Caco-2 (cell line): ENCODE results near the gene APBB1IP. TPM values are rescaled to one million over a fixed set of nuclear protein-coding genes. Genes with fewer than 3 reads are reported as not detected.

Experiments
- BruUV-seq: library from RNA; stranded (reverse); fragments of 400-500 nt; replicated peaks from 2 replicates; lab custom pipeline; 2021; lab: Mats Ljungman, UMichigan
- CTCF ChIA-PET: fragments of 300-600 bp; sonication (Branson Sonifier 250); formaldehyde crosslinking; loops from one replicate; lab custom pipeline; 2022; ENCODE audit warnings: antibody characterized with exemption; lab: Charles Lee
- POLR2A ChIA-PET: fragments of 300-600 bp; sonication (Branson Sonifier 250); formaldehyde crosslinking; loops from one replicate; lab custom pipeline; 2022; ENCODE audit warnings: antibody characterized with exemption; lab: Charles Lee
- DNase-seq, 2 experiments: peaks; one replicate each; pipeline versions ENCODE4 v3.0.0 to v3.0.0-alpha.2; 2020 to 2022
- H3K27me3 ChIP-seq: replicated peaks from 2 replicates; pipeline ENCODE4 v1.6.0; 2011; ENCODE audit warnings: low read length; ENCODE audit not compliant: control insufficient read depth, insufficient read depth
- H3K36me3 ChIP-seq: 2 replicates; pipeline ENCODE4 v1.5.1; 2011; ENCODE audit warnings: low read length; ENCODE audit not compliant: control insufficient read depth, insufficient read depth
- H3K4me1 ChIP-seq: fragments of 250-450 bp; sonication (Bioruptor Pico); 2 replicates; pipeline ENCODE4 v1.5.1; 2020; ENCODE audit warnings: mild to moderate bottlenecking
- H3K4me3 ChIP-seq: 2 replicates; pipeline ENCODE4 v1.5.1; 2011; ENCODE audit warnings: low read depth, mild to moderate bottlenecking, control low read depth, low read length
- H3K9me3 ChIP-seq: fragments of 250-450 bp; sonication (Bioruptor Pico); 2 replicates; pipeline ENCODE4 v1.5.1; 2020; ENCODE audit warnings: mild to moderate bottlenecking, moderate library complexity
- H3K27ac Mint-ChIP-seq: one replicate; pipeline ENCODE4 v1.8.0; 2022; ENCODE audit warnings: mixed read lengths; ENCODE audit not compliant: unreplicated experiment
- H3K27me3 Mint-ChIP-seq: one replicate; pipeline ENCODE4 v1.8.0; 2022; ENCODE audit warnings: mixed read lengths; ENCODE audit not compliant: insufficient read depth, unreplicated experiment
- H3K36me3 Mint-ChIP-seq: one replicate; pipeline ENCODE4 v1.8.0; 2022; ENCODE audit warnings: mild to moderate bottlenecking, mixed read lengths; ENCODE audit not compliant: insufficient read depth, unreplicated experiment
- H3K4me1 Mint-ChIP-seq: one replicate; pipeline ENCODE4 v1.8.0; 2022; ENCODE audit warnings: low read depth, mixed read lengths; ENCODE audit not compliant: unreplicated experiment
- H3K4me3 Mint-ChIP-seq: one replicate; pipeline ENCODE4 v1.8.0; 2022; ENCODE audit warnings: mild to moderate bottlenecking, moderate library complexity, mixed read lengths; ENCODE audit not compliant: unreplicated experiment
- H3K9me3 Mint-ChIP-seq: one replicate; pipeline ENCODE4 v1.8.0; 2022; ENCODE audit warnings: mixed read lengths; ENCODE audit not compliant: unreplicated experiment
- intact Hi-C: fragments of 100-400 bp; cut with micrococcal nuclease; formaldehyde crosslinking; loops from one replicate; pipeline ENCODE4 v1.10.0; 2022; ENCODE audit not compliant: unreplicated experiment
- total RNA-seq: library from RNA; stranded (reverse); gene quantifications from 2 replicates; pipeline ENCODE4 v1.2.3, GENCODE V29; 2022
- TF ChIP-seq, protein P1 (sequence below), 2 experiments: fragments of 200-600 bp in 1 of 2; IDR thresholded peaks; 1 replicate in 1 of 2; 2 replicates in 1 of 2; pipeline versions ENCODE4 v1.5.1 to v1.8.0; 2011 to 2022; ENCODE audit warnings: antibody characterized with exemption in 1 of 2, control low read depth in 1 of 2, inconsistent platforms in 1 of 2, low read depth in 1 of 2, low read length in 1 of 2, mild to moderate bottlenecking in 1 of 2, moderate library complexity in 1 of 2; ENCODE audit not compliant: insufficient read depth in 1 of 2, severe bottlenecking in 1 of 2, unreplicated experiment in 1 of 2

The APBB1IP gene
- total RNA-seq, 1 experiment from 2014 or later, result 0.14 TPM

GRCh38 chr10:26481914-26482550 is 43.9 kb downstream of the APBB1IP start:
- TF ChIP-seq, protein P1, sequence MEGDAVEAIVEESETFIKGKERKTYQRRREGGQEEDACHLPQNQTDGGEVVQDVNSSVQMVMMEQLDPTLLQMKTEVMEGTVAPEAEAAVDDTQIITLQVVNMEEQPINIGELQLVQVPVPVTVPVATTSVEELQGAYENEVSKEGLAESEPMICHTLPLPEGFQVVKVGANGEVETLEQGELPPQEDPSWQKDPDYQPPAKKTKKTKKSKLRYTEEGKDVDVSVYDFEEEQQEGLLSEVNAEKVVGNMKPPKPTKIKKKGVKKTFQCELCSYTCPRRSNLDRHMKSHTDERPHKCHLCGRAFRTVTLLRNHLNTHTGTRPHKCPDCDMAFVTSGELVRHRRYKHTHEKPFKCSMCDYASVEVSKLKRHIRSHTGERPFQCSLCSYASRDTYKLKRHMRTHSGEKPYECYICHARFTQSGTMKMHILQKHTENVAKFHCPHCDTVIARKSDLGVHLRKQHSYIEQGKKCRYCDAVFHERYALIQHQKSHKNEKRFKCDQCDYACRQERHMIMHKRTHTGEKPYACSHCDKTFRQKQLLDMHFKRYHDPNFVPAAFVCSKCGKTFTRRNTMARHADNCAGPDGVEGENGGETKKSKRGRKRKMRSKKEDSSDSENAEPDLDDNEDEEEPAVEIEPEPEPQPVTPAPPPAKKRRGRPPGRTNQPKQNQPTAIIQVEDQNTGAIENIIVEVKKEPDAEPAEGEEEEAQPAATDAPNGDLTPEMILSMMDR (IDR thresholded peaks at IDR 0.05; ENCODE audit: insufficient read depth in 1 of 2, low read depth in 1 of 2, low read length in 1 of 2, severe bottlenecking in 1 of 2, unreplicated experiment in 1 of 2), result no peak
- H3K9me3 ChIP-seq, result peaks cover 4% of the 10 kb centered on the region; the same call in 1 of the 2 replicates
- Mint-ChIP-seq H3K36me3 (no peaks in the 10 kb centered on the region), H3K27me3 (no peaks in the 10 kb centered on the region), H3K27ac (no peak overlapping the region), H3K4me1 (peaks cover 20% of the 10 kb centered on the region), H3K9me3 (peaks cover 10% of the 10 kb centered on the region), H3K4me3 (no peak overlapping the region)
- ChIA-PET POLR2A (no interaction called here), CTCF (no interaction called here)
- peaks cover 24% of the 10 kb centered on the region for H3K4me1 ChIP-seq
- H3K36me3 ChIP-seq, result no peaks in the 10 kb centered on the region
- H3K4me3 ChIP-seq, result no peak overlapping the region
- DNase-seq, result no peak
- intact Hi-C loops, result no loop called here
- H3K27me3 ChIP-seq, result no peaks in the 10 kb centered on the region
- no TSS peak for BruUV-seq

- no peak overlapping the region for H3K4me3 ChIP-seq
- no peaks in the 10 kb centered on the region for H3K36me3 Mint-ChIP-seq
- BruUV-seq, result no TSS peak
- ChIA-PET POLR2A (no interaction called here), CTCF (no interaction called here)
- no peaks in the 10 kb centered on the region for H3K9me3 Mint-ChIP-seq
- H3K4me3 Mint-ChIP-seq, result no peak overlapping the region
- no peak overlapping the region for H3K27ac Mint-ChIP-seq
- no peaks in the 10 kb centered on the region for H3K27me3 Mint-ChIP-seq
- TF ChIP-seq, protein P1 (IDR thresholded peaks at IDR 0.05; ENCODE audit: insufficient read depth in 1 of 2, low read depth in 1 of 2, low read length in 1 of 2, severe bottlenecking in 1 of 2, unreplicated experiment in 1 of 2), result no peak
- H3K4me1 Mint-ChIP-seq, result peaks cover 30% of the 10 kb centered on the region
- peaks cover 33% of the 10 kb centered on the region for H3K4me1 ChIP-seq
- H3K36me3 ChIP-seq, result no peaks in the 10 kb centered on the region
- H3K9me3 ChIP-seq, result peaks cover 4% of the 10 kb centered on the region; the same call in 1 of the 2 replicates
- no peaks in the 10 kb centered on the region for H3K27me3 ChIP-seq
- intact Hi-C loops, result no loop called here
- DNase-seq, result no peak
These were observed 45.4 kb downstream of the APBB1IP start for GRCh38 chr10:26483554-26483953.

GRCh38 chr10:26485150-26485941 is 47.2 kb downstream of the APBB1IP start:
- Mint-ChIP-seq H3K4me3 (no peak overlapping the region), H3K27me3 (no peaks in the 10 kb centered on the region), H3K36me3 (no peaks in the 10 kb centered on the region), H3K9me3 (no peaks in the 10 kb centered on the region), H3K4me1 (peaks cover 36% of the 10 kb centered on the region), H3K27ac (peak overlapping the region; percentile 26)
- intact Hi-C loops, result loop anchor here (5.0 kb wide), 1 partner anchor 37 kb away; no protein-coding TSS in a partner anchor
- H3K4me1 ChIP-seq, result peaks cover 33% of the 10 kb centered on the region
- DNase-seq, result no peak
- ChIA-PET CTCF (interaction anchor here (0.5 kb wide), 1 partner anchor 348 kb away, joined by 3 read pairs; no protein-coding TSS in a partner anchor), POLR2A (no interaction called here)
- no TSS peak for BruUV-seq
- H3K27me3 ChIP-seq, result no peaks in the 10 kb centered on the region
- TF ChIP-seq, protein P1 (IDR thresholded peaks at IDR 0.05; ENCODE audit: insufficient read depth in 1 of 2, low read depth in 1 of 2, low read length in 1 of 2, severe bottlenecking in 1 of 2, unreplicated experiment in 1 of 2), result no peak
- no peaks in the 10 kb centered on the region for H3K36me3 ChIP-seq
- H3K4me3 ChIP-seq, result no peak overlapping the region
- H3K9me3 ChIP-seq, result no peaks in the 10 kb centered on the region
